T1000 (cell line): ENCODE results near the gene RIMBP2.
"Not testable (repeated sequence)": the region's sequence is repeated elsewhere in the genome, so short reads cannot be mapped to it uniquely, and the experiment has no call there.

Experiments used
- DNase-seq: peaks from one replicate; lab custom pipeline; 2025; ENCODE audit warnings: mixed read lengths; lab: John Stamatoyannopoulos, UW

Gene RIMBP2

GRCh38 chr12:130658145-130658911 is 57.8 kb downstream of the RIMBP2 start:
- DNase-seq: no peak

- DNase-seq: no peak
These were observed 59.7 kb downstream of the RIMBP2 start for GRCh38 chr12:130656411-130656810.

GRCh38 chr12:130655881-130656280 is 60.2 kb downstream of the RIMBP2 start:
- DNase-seq: no peak

- DNase-seq: no peak
These were observed 61.1 kb downstream of the RIMBP2 start for GRCh38 chr12:130655010-130655409.

GRCh38 chr12:130651188-130651959 is 64.7 kb downstream of the RIMBP2 start:
- no peak for DNase-seq

GRCh38 chr12:130650131-130650530 is 66.0 kb downstream of the RIMBP2 start:
- DNase-seq: no peak

GRCh38 chr12:130649101-130650045 is 66.7 kb downstream of the RIMBP2 start:
- no peak for DNase-seq

GRCh38 chr12:130647814-130648213 is 68.3 kb downstream of the RIMBP2 start:
- no peak for DNase-seq

GRCh38 chr12:130646716-130647370 is 69.3 kb downstream of the RIMBP2 start:
- DNase-seq: no peak

GRCh38 chr12:130646191-130646590 is 69.9 kb downstream of the RIMBP2 start:
- not testable (repeated sequence) for DNase-seq

- no peak for DNase-seq
These were observed 70.3 kb downstream of the RIMBP2 start for GRCh38 chr12:130645751-130646150.

- no peak for DNase-seq
These were observed 71.5 kb downstream of the RIMBP2 start for GRCh38 chr12:130644566-130644965.

GRCh38 chr12:130644146-130644545 is 72.0 kb downstream of the RIMBP2 start:
- DNase-seq: no peak

GRCh38 chr12:130642856-130643255 is 73.2 kb downstream of the RIMBP2 start:
- no peak for DNase-seq

GRCh38 chr12:130641533-130642184 is 74.4 kb downstream of the RIMBP2 start:
- no peak for DNase-seq

- no peak for DNase-seq
These were observed 75.2 kb downstream of the RIMBP2 start for GRCh38 chr12:130640901-130641300.

- no peak for DNase-seq
These were observed 75.6 kb downstream of the RIMBP2 start for GRCh38 chr12:130640496-130640895.

- DNase-seq: no peak
These were observed 76.3 kb downstream of the RIMBP2 start for GRCh38 chr12:130639476-130640424.

- DNase-seq: no peak
These were observed 79.7 kb downstream of the RIMBP2 start for GRCh38 chr12:130636370-130636769.

- DNase-seq: no peak
These were observed 81.2 kb downstream of the RIMBP2 start for GRCh38 chr12:130634866-130635265.
